Caco-2 (cell line): Measurements from ENCODE around the gene RNF130. TPM values are rescaled to one million over a fixed set of nuclear protein-coding genes. Genes with fewer than 3 reads are reported as not detected.
"Not testable (repeated sequence)": the region's sequence is repeated elsewhere in the genome, so short reads cannot be mapped to it uniquely, and the experiment has no call there.

Source experiments
- BruUV-seq: library from RNA; stranded (reverse); fragments of 400-500 nt; replicated peaks from 2 replicates; lab custom pipeline; 2021; lab: Mats Ljungman, UMichigan
- CTCF ChIA-PET: fragments of 300-600 bp; sonication (Branson Sonifier 250); formaldehyde crosslinking; loops from one replicate; lab custom pipeline; 2022; ENCODE audit warnings: antibody characterized with exemption; lab: Charles Lee
- POLR2A ChIA-PET: fragments of 300-600 bp; sonication (Branson Sonifier 250); formaldehyde crosslinking; loops from one replicate; lab custom pipeline; 2022; ENCODE audit warnings: antibody characterized with exemption; lab: Charles Lee
- DNase-seq, 2 experiments: peaks; one replicate each; pipeline versions ENCODE4 v3.0.0 to v3.0.0-alpha.2; 2020 to 2022
- H3K27me3 ChIP-seq: replicated peaks from 2 replicates; pipeline ENCODE4 v1.6.0; 2011; ENCODE audit warnings: low read length; ENCODE audit not compliant: control insufficient read depth, insufficient read depth
- H3K36me3 ChIP-seq: 2 replicates; pipeline ENCODE4 v1.5.1; 2011; ENCODE audit warnings: low read length; ENCODE audit not compliant: control insufficient read depth, insufficient read depth
- H3K4me1 ChIP-seq: fragments of 250-450 bp; sonication (Bioruptor Pico); 2 replicates; pipeline ENCODE4 v1.5.1; 2020; ENCODE audit warnings: mild to moderate bottlenecking
- H3K4me3 ChIP-seq: 2 replicates; pipeline ENCODE4 v1.5.1; 2011; ENCODE audit warnings: low read depth, mild to moderate bottlenecking, control low read depth, low read length
- H3K9me3 ChIP-seq: fragments of 250-450 bp; sonication (Bioruptor Pico); 2 replicates; pipeline ENCODE4 v1.5.1; 2020; ENCODE audit warnings: mild to moderate bottlenecking, moderate library complexity
- H3K27ac Mint-ChIP-seq: one replicate; pipeline ENCODE4 v1.8.0; 2022; ENCODE audit warnings: mixed read lengths; ENCODE audit not compliant: unreplicated experiment
- H3K27me3 Mint-ChIP-seq: one replicate; pipeline ENCODE4 v1.8.0; 2022; ENCODE audit warnings: mixed read lengths; ENCODE audit not compliant: insufficient read depth, unreplicated experiment
- H3K36me3 Mint-ChIP-seq: one replicate; pipeline ENCODE4 v1.8.0; 2022; ENCODE audit warnings: mild to moderate bottlenecking, mixed read lengths; ENCODE audit not compliant: insufficient read depth, unreplicated experiment
- H3K4me1 Mint-ChIP-seq: one replicate; pipeline ENCODE4 v1.8.0; 2022; ENCODE audit warnings: low read depth, mixed read lengths; ENCODE audit not compliant: unreplicated experiment
- H3K4me3 Mint-ChIP-seq: one replicate; pipeline ENCODE4 v1.8.0; 2022; ENCODE audit warnings: mild to moderate bottlenecking, moderate library complexity, mixed read lengths; ENCODE audit not compliant: unreplicated experiment
- H3K9me3 Mint-ChIP-seq: one replicate; pipeline ENCODE4 v1.8.0; 2022; ENCODE audit warnings: mixed read lengths; ENCODE audit not compliant: unreplicated experiment
- CTCF ChIP-seq, 2 experiments: fragments of 200-600 bp in 1 of 2; IDR thresholded peaks; 1 replicate in 1 of 2; 2 replicates in 1 of 2; pipeline versions ENCODE4 v1.5.1 to v1.8.0; 2011 to 2022; ENCODE audit warnings: antibody characterized with exemption in 1 of 2, control low read depth in 1 of 2, inconsistent platforms in 1 of 2, low read depth in 1 of 2, low read length in 1 of 2, mild to moderate bottlenecking in 1 of 2, moderate library complexity in 1 of 2; ENCODE audit not compliant: insufficient read depth in 1 of 2, severe bottlenecking in 1 of 2, unreplicated experiment in 1 of 2
- intact Hi-C: fragments of 100-400 bp; cut with micrococcal nuclease; formaldehyde crosslinking; loops from one replicate; pipeline ENCODE4 v1.10.0; 2022; ENCODE audit not compliant: unreplicated experiment
- total RNA-seq: library from RNA; stranded (reverse); gene quantifications from 2 replicates; pipeline ENCODE4 v1.2.3, GENCODE V29; 2022

The RNF130 gene
- total RNA-seq, 1 experiment from 2014 or later: 34.5 TPM

GRCh38 chr5:180001136-180001535 is 70.4 kb downstream of the RNF130 start:
- Histone ChIP-seq H3K4me3 (no peak overlapping the region), H3K9me3 (peaks cover 13% of the 10 kb centered on the region), H3K4me1 (peaks cover 8% of the 10 kb centered on the region), H3K36me3 (0 out of 2 replicates have a peak, but pooled peaks cover 1% of the 10 kb centered on the region), H3K27me3 (no peaks in the 10 kb centered on the region)
- Mint-ChIP-seq H3K9me3 (peaks cover 4% of the 10 kb centered on the region), H3K27me3 (no peaks in the 10 kb centered on the region), H3K27ac (no peak overlapping the region), H3K4me1 (peaks cover 18% of the 10 kb centered on the region), H3K4me3 (no peak overlapping the region), H3K36me3 (peaks cover 6% of the 10 kb centered on the region)
- ChIA-PET POLR2A (no interaction called here), CTCF (no interaction called here)
- BruUV-seq: no TSS peak
- no peak for DNase-seq
- intact Hi-C loops: no loop called here
- TF ChIP-seq CTCF (IDR thresholded peaks at IDR 0.05; ENCODE audit: insufficient read depth in 1 of 2, low read depth in 1 of 2, low read length in 1 of 2, severe bottlenecking in 1 of 2, unreplicated experiment in 1 of 2): no peak

- no peak for DNase-seq
- POLR2A ChIA-PET: no interaction called here
- Mint-ChIP-seq H3K27me3 (no peaks in the 10 kb centered on the region), H3K4me1 (peaks cover 9% of the 10 kb centered on the region), H3K9me3 (peaks cover 17% of the 10 kb centered on the region), H3K27ac (no peak overlapping the region), H3K36me3 (peaks cover 20% of the 10 kb centered on the region), H3K4me3 (no peak overlapping the region)
- no peak overlapping the region for H3K4me3 ChIP-seq
- 0 out of 2 replicates have a peak, but pooled peaks cover 1% of the 10 kb centered on the region for H3K36me3 ChIP-seq
- CTCF ChIA-PET: no interaction called here
- H3K4me1 ChIP-seq: peaks cover 7% of the 10 kb centered on the region
- H3K27me3 ChIP-seq: no peaks in the 10 kb centered on the region
- intact Hi-C loops: no loop called here
- TF ChIP-seq CTCF (IDR thresholded peaks at IDR 0.05; ENCODE audit: insufficient read depth in 1 of 2, low read depth in 1 of 2, low read length in 1 of 2, severe bottlenecking in 1 of 2, unreplicated experiment in 1 of 2): no peak
- BruUV-seq: no TSS peak
- peaks cover 24% of the 10 kb centered on the region for H3K9me3 ChIP-seq
These were observed 73.1 kb downstream of the RNF130 start for GRCh38 chr5:179998485-179998884.

GRCh38 chr5:179994583-179995323 is 76.8 kb downstream of the RNF130 start:
- Mint-ChIP-seq H3K9me3 (peaks cover 17% of the 10 kb centered on the region), H3K27ac (no peak overlapping the region), H3K36me3 (peaks cover 20% of the 10 kb centered on the region), H3K4me3 (no peak overlapping the region), H3K27me3 (no peaks in the 10 kb centered on the region), H3K4me1 (no peaks in the 10 kb centered on the region)
- BruUV-seq: no TSS peak
- Histone ChIP-seq H3K9me3 (peaks cover 30% of the 10 kb centered on the region), H3K4me3 (no peak overlapping the region), H3K27me3 (no peaks in the 10 kb centered on the region), H3K36me3 (no peaks in the 10 kb centered on the region), H3K4me1 (no peaks in the 10 kb centered on the region)
- ChIA-PET POLR2A (no interaction called here), CTCF (no interaction called here)
- no peak for DNase-seq
- intact Hi-C loops: no loop called here
- TF ChIP-seq CTCF (IDR thresholded peaks at IDR 0.05; ENCODE audit: insufficient read depth in 1 of 2, low read depth in 1 of 2, low read length in 1 of 2, severe bottlenecking in 1 of 2, unreplicated experiment in 1 of 2): no peak

GRCh38 chr5:179992855-179993254 is 78.7 kb downstream of the RNF130 start:
- H3K27ac Mint-ChIP-seq, H3K4me3 ChIP-seq, DNase-seq, BruUV-seq, CTCF ChIA-PET, H3K4me3 Mint-ChIP-seq, H3K27me3 Mint-ChIP-seq, H3K4me1 ChIP-seq, intact Hi-C loops, H3K36me3 ChIP-seq, H3K27me3 ChIP-seq, POLR2A ChIA-PET, H3K4me1 Mint-ChIP-seq: not testable (repeated sequence)
- peaks cover 31% of the 10 kb centered on the region for H3K9me3 ChIP-seq
- peaks cover 17% of the 10 kb centered on the region for H3K9me3 Mint-ChIP-seq
- H3K36me3 Mint-ChIP-seq: peaks cover 19% of the 10 kb centered on the region
